Bronchus fibroblast of lung (primary cell): ENCODE measurements around the gene PRRG1. TPM values are rescaled to one million over a fixed set of nuclear protein-coding genes. Genes with fewer than 3 reads are reported as not detected.

ENCODE experiments used
- total RNA-seq: library from RNA; depleted of rRNA; stranded (reverse); fragments of >200 nt; gene quantifications from 2 replicates; pipeline ENCODE4 v1.2.3, GENCODE V29; 2015

Gene PRRG1
- total RNA-seq: 4.8 and 6.7 TPM in 2 replicates

DNA sequence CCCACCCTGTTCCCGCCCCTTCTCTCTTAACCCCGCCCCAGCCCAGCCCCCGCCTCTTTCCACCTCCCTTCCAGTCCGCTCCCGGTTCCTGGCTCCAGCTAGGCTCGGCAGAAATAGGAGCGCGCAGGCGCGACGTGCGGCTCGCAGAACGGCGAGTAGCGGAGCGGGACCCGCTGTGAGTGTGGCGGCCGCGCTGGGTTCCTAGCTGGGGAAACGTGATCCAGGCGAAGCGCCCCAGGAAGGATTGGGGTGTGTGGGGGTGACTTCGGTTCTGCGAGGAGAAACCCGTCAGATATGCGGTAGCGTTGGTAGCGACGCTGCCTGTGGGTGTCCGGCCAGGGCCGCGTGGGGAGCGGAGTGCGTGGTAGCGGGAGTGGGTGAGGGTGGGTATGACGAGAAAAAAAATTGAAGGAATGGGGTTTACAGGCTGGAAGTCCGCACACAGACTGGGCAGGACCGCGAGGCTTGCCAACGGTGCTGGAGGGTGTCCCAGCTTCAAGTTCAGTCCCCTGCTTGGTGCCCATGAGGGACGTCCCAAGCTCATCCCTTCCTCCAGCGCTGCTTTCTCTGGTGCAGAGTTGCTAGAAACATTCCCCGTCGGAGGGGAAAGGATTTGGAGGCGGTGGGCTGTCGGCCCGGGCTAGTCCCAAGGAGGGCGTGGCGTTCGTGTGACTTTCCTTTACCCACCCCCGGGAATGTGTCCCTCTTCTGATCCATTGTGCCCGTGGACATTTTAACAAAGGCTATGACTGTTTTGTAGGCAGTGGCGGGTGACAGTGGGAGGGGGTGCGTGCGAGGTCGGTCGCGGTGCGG, at the start of gene PRRG1:
TSS of gene PRRG1 (plus strand) at position 144 of the 813 bp plus-strand sequence. CDS start 56,886 bp downstream, outside the sequence.

Other genes with a start within 250 kb of the PRRG1 start
- gene LANCL3, start 222.3 kb downstream of the PRRG1 start, total RNA-seq: under 0.01 and 0.17 TPM in 2 replicates